A172 (cell line): ENCODE results near the gene TUT1. TPM values are rescaled to one million over a fixed set of nuclear protein-coding genes. Genes with fewer than 3 reads are reported as not detected.
"Not testable (repeated sequence)": the region's sequence is repeated elsewhere in the genome, so short reads cannot be mapped to it uniquely, and the experiment has no call there.

ENCODE experiments used
- DNase-seq: peaks from one replicate; pipeline ENCODE4 v3.0.0-alpha.2; 2015; ENCODE audit warnings: low spot score
- total RNA-seq: library from RNA; depleted of rRNA; stranded (reverse); fragments of >200 nt; shearing (Covaris generic); gene quantifications from 2 replicates; pipeline ENCODE4 v1.2.3, GENCODE V29; 2014

The TUT1 gene
- total RNA-seq, 1 experiment from 2014 or later, result 7.9 TPM

DNA sequence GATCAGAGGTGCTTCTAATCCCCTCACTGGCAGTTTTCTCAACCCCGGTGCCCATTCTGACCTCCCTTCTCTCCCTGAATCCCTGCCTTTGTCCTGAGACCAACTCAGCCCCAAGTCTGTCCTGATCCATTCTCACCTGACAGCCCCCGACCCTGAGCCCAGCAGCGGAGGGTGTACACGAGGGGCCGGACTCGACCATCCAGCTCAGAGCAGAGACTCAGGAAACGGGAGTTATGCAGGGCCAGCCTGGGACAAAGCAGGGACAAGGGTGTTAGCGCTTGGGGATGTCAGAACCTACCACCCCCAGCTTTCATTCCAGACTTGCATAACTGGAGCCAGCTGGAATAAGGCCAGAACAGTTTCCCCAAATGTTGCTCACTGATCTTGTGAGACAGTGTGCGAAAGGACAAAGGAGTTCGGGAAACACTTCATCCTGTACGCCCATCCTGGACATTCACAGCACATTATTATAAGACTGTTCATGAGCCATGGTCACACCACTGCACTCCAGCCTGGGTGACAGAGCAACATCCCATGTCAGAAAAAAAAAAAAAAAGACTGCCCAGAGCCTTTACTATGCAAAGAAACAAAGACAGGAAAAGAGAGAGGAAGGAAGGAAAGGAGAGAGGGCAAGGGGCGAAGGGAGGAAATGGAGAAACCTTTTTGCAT, 14.1 kb downstream of the TUT1 start:
- no peak for DNase-seq

- no peak for DNase-seq
These were observed 15.5 kb downstream of the TUT1 start for GRCh38 chr11:62575837-62576236.

DNA sequence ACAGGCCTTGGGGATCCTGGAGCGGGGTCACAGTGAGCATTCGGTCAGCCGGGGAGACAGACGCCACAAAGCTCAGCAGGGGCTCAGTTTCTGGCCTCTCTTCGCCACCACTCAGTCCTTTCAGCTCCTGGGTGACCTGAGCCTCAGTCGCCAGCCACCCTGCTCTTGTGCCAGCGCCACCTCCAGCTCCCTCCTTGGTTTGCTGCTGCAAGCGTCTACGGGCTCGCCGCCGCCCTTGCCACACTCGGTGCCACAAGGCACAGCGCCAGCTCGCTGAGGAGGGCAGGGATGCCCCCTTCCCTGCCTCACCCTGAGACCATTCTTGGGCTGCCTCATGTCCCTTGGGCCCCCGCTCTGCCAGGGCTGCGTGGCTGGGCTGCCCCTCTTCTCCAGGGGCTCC, 16.2 kb downstream of the TUT1 start:
- DNase-seq, result no peak

DNA sequence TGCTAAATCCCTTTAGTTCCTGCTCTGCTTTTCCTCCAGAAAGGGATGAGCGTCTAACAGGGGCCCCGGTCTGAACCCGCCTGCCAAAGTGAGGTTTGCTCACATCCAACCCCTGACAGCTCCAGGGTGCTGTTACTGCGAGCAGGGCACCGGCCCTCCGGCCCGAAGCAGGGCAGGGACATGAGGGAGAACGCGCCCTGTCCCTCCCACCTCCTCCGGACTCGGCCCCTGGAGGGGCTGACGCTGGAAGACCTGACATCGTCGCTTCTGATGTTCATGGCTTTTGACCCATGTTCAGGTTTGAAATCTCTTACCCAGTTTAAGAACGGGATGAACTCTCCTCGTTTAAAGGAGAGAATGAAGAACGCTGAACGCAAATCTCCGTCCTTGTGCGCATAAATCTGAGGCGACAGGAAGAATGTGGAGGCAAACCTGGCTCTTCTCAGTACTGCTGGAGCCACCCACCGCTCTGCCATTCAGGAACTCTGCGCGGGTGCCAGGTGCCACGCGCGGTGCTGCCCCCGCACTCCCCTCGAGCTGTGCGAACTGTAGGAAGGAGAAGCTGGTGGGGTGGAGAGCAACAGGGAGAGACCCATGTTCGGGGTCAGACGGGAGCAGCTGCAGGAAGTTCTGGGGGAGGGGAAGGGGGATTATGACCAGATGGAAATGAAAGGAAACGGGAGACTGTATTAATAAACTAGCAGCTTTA, 16.8 kb downstream of the TUT1 start:
- no peak for DNase-seq

DNA sequence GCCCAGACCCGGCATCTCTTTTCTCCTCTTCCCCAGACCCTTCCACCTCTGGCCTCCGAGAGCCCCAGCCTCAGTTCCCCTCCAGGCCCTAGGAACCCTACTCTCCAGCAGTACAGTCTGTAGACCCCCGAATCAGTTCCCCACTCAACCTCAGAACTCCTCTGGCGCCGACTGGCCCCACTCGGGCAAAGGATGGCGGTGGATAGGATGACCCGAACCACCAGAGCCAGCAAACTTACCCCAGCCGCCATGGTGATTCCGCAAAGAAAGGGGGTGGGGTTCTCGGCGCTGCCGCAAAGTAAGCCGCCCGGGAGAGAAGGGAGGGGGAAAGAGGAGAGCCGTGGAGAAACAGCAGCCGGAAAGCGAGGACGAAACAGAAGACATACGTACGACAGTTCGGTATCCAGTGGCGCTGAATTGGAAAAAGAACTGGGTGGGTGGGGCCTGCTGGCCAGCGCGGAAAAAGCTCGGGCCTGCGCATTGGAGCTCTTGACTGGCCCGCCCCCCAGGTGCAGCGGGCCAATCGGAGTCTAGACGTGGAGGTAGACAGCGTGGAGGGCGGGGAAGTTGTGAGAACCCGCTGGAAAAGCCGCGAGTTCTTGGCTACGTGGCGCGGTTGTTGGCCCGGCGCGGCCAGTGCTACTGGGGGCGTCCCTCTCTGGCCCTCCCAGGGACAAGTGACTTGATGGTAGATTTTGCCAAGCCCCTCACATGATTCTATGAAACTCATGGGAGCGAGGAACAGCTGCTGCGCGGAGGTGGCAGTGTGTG, 17.5 kb downstream of the TUT1 start, which contains the start of gene EEF1G:
Gene EEF1G (minus strand): TSS at position 300 of the 771 bp plus-strand sequence. CDS start 49 bp downstream, at position 251.
- peak; percentile 98 for DNase-seq

- DNase-seq, result no peak
These were observed 18.2 kb downstream of the TUT1 start for GRCh38 chr11:62573006-62573591.

DNA sequence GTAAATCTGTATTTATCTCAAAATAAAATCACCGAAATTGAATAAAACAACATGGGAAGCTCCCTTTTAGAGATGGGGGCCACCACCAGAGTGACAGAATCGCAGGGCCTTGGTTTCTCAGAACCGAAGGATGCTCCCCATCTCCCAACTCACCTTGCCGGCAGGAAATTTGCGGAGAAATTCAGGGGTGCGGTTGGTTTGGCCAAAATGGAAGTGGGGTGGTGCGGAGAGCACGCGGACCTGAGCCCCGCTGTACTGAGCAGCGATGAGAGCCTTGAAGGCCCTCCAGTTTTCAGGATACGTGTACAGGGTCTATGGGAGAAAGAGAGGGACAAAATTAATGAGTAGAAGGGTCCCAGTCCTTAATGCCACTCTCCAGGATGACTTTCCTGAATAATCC, 18.9 kb downstream of the TUT1 start:
- DNase-seq, result no peak

DNA sequence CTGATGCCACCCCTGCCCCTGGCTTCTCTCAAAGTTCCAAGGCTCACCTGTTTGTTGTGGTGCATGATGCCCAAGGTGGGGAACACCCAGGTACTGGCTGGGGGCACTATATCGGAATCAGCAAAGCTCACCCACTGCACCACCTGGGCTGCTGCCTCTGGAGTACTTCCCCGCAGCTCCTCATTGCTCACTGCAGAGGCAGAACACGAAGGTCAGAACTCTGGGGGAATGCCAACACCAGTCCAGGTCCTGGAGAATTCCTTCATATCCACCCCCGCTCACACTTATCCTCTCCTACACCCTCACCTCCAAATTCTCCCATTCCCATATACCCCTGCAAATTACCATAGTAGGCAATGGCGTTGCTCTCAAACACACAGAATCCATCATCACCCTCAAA, 19.8 kb downstream of the TUT1 start:
- not testable (repeated sequence) for DNase-seq

- not testable (repeated sequence) for DNase-seq
These were observed 20.4 kb downstream of the TUT1 start for GRCh38 chr11:62570903-62571302.

DNA sequence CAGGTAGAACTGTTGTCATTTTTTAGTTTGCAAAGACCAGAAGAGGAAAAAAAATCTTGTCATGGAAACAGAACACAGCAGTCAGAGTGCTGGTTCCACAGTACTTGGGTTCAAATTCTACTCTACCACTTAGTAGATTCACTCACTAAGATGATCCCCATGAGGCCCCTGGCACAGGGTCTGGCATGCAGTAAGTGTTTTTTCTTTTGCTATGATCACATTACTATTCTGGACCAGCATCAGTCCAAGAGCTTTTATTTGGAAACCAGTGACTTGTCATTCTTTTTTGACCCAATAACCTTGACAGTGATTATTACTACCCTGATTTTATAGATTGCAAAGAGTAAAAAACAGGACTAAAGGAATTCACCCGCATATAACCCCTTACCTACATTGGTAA, 21.7 kb downstream of the TUT1 start:
- DNase-seq, result no peak

GRCh38 chr11:62567018-62567633, 24.2 kb downstream of the TUT1 start:
- no peak for DNase-seq

- no peak for DNase-seq
These were observed 25.1 kb downstream of the TUT1 start for GRCh38 chr11:62566247-62566646.

DNA sequence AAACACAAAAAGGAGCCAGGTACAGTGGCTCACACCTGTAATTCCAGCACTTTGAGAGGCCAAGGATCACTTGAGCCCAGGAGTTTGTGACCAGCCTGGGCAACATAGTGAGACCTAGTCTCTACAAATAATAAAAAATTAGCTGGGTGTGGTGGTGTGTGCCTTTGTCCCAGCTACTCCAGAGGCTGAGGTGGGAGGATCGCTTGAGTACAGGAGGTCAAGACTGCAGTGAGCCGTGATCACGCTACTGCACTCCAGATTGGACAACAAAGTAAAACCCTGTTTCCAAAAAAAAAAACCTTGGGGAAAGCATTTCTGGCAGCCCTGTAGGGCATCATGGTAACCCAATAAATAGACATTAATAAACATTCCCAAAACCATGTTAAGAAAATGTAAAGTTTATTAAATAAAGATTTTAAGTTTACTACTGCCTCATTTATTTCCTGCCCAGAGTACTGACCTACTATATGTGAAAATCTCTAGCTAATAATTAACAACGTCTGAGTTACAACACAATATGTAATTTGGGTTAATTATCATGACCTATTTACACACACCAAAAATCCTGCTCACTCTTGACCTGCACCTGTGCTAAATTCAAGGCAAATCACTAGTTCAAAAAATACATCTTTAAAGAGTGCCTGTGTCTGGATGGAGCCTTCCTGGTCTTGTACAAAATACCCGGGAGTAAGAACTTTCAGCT, 26.1 kb downstream of the TUT1 start:
- DNase-seq, result no peak

- DNase-seq, result peak; percentile 18
These were observed 29.6 kb downstream of the TUT1 start for GRCh38 chr11:62561677-62562230.

DNA sequence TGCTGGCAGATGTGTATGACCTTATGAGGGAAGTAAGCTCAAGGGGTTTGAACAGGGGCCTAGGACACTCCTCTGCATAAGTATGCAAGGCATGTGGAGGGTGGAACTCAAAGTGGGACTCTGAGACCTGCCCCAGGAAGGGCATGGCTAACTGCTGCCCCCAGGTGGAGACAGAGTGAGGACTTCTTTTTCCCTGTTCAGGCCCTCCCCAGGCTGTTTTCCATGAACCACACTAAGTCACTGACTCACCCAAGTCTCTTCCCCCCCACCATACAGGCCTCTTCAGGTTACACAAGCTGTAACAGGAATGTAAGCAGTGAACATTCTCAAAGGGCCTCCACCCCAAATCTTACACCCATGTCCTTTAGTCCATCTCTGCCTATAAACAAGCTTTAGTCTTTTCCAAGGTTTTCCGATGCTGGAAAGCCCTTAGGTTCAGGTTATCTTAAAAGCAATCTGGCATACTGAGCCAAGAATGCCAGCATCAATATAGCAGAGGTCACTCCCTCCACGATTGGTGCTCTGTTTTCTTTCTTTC, 30.7 kb downstream of the TUT1 start:
- DNase-seq, result peak; percentile 98

DNA sequence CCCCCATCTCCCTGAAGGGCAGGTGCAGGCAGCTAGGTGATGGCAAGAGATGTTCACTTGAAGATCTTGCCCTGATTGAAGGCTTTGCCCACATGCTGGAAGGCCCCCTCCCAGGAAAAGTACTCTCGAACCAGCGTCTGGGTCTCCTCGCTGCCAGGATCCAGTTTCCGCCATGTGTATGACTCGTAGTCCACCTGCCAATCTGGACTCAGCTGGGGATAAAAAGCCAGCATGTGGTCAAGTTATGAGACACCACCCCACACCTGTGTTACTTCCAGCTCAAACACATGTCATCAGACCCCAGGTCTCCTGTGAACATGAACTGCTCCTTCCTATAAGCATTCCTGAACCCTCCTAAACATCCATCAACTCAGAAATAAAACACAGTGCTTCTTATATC, 31.7 kb downstream of the TUT1 start:
- DNase-seq, result peak; percentile 44

DNA sequence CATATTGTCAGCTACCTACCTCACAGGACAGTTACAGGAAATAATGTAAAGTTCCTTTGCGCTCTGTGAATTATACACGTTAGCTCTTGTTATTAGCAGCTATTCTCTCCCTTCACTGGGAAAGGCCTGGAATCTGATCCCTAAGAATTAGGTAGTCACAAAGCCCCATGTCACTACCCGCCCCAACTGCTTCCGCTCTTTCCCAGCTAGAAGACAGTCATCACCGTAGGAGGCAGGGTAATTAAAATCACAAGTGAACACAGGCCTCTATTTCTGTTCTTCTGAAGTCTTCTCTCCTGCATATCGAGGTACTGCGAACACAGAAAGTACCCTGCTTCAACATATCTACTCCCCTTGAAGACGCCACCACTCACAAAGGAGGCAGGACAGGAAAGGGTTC, 32.1 kb downstream of the TUT1 start:
- DNase-seq, result peak; percentile 35

DNA sequence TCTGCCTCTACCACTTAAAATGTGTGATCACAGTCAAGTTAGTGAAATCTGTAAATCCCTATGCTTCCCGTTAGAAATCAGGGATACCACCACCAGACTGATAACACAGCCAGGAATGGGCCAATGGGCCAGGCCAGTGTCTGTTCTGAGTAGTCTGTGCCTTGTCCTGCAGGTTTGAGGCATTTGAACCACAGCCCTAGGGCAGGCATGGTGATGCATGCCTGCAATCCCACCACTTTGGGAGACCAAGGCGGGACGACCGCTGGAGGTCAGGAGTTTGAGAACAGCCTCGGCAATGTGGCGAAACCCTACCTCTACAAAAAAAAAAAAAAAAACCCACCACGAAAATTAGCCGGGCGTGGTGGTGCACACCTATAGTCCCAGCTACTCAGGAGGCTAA, 32.7 kb downstream of the TUT1 start:
- no peak for DNase-seq

- peak; percentile 58 for DNase-seq
These were observed 34.3 kb downstream of the TUT1 start for GRCh38 chr11:62556875-62557631.
